Aortic smooth muscle cell (primary cell): ENCODE results near the gene MRPL27. TPM values are rescaled to one million over a fixed set of nuclear protein-coding genes. Genes with fewer than 3 reads are reported as not detected.

ENCODE experiments used
- total RNA-seq: library from RNA; depleted of rRNA; stranded (reverse); fragments of >200 nt; gene quantifications from 2 replicates; pipeline ENCODE4 v1.2.3, GENCODE V29; 2014

MRPL27 gene
- total RNA-seq = 58.3 and 65.5 TPM in 2 replicates

GRCh38 chr17:50372758-50373556 is at the start of gene MRPL27, which contains the start of gene EME1:
Gene MRPL27, minus strand, starts transcription at chr17:50373184. Its CDS starts 14 bp downstream, at chr17:50373170.
Gene EME1, plus strand, starts transcription at chr17:50373229. Its CDS starts 1,980 bp downstream, at chr17:50375209.

GRCh38 chr17:50397111-50397918 is 24.3 kb upstream of the MRPL27 start, which contains the start of gene LRRC59:
Gene LRRC59, minus strand, starts transcription at chr17:50397523. Its CDS starts 206 bp downstream, at chr17:50397317.

GRCh38 chr17:50345432-50346312 is 27.3 kb downstream of the MRPL27 start, which contains the start of gene XYLT2:
Gene XYLT2, plus strand, starts transcription at chr17:50346126. Its CDS starts 15 bp downstream, at chr17:50346141.

Other genes with a start within 250 kb of the MRPL27 start
- gene SAMD14, start 243.0 kb downstream of the MRPL27 start, total RNA-seq = 0.53 and 1.3 TPM in 2 replicates
- gene PPP1R9B, start 222.5 kb downstream of the MRPL27 start, total RNA-seq = 52.9 and 55.1 TPM in 2 replicates
- 11.2 and 14.0 TPM in 2 replicates for gene SGCA, start 207.2 kb downstream of the MRPL27 start, total RNA-seq
- 275 and 507 TPM in 2 replicates for gene COL1A1, start 171.6 kb downstream of the MRPL27 start, total RNA-seq
- not detected in 2 replicates for gene TMEM92, start 98.7 kb downstream of the MRPL27 start, total RNA-seq
- gene XYLT2, start 27.1 kb downstream of the MRPL27 start, total RNA-seq = 48.9 and 61.4 TPM in 2 replicates
- gene EME1, start within 50 bp of the MRPL27 start, total RNA-seq = 5.0 and 9.2 TPM in 2 replicates
- gene LRRC59, start 24.3 kb upstream of the MRPL27 start, total RNA-seq = 133 and 169 TPM in 2 replicates
- gene ACSF2, start 53.0 kb upstream of the MRPL27 start, total RNA-seq = 10.2 and 14.9 TPM in 2 replicates
- not detected in 2 replicates for gene CHAD, start 95.7 kb upstream of the MRPL27 start, total RNA-seq
- 15.7 and 18.5 TPM in 2 replicates for gene RSAD1, start 105.7 kb upstream of the MRPL27 start, total RNA-seq
- gene MYCBPAP, start 135.3 kb upstream of the MRPL27 start, total RNA-seq = 1.7 and 2.4 TPM in 2 replicates
- 0.13 TPM in 1 of 2 replicates, not detected in the other for gene EPN3, start 159.6 kb upstream of the MRPL27 start, total RNA-seq
- 67.6 and 68.8 TPM in 2 replicates for gene SPATA20, start 174.0 kb upstream of the MRPL27 start, total RNA-seq
- gene CACNA1G, start 187.5 kb upstream of the MRPL27 start, total RNA-seq = 0.37 and 0.40 TPM in 2 replicates